ENCODE results near the gene DNPEP. TPM values are rescaled to one million over a fixed set of nuclear protein-coding genes. Genes with fewer than 3 reads are reported as not detected.

The DNPEP gene
- total RNA-seq, 1 experiment from 2014 or later = 76.8 TPM

- DNase-seq (ENCODE audit: low read depth) = no peak
- in situ Hi-C loops (cut with HindIII; ENCODE audit: low pct_unique_long_range_greater_than_20kb, low sequenced_read_pairs) = no loop called here
Observed at GRCh38 chr2:219384083-219384713, 3.5 kb downstream of the DNPEP start.

GRCh38 chr2:219381448-219381847, 6.3 kb downstream of the DNPEP start:
- in situ Hi-C loops (cut with HindIII; ENCODE audit: low pct_unique_long_range_greater_than_20kb, low sequenced_read_pairs) = no loop called here
- no peak for DNase-seq (ENCODE audit: low read depth)

DNA sequence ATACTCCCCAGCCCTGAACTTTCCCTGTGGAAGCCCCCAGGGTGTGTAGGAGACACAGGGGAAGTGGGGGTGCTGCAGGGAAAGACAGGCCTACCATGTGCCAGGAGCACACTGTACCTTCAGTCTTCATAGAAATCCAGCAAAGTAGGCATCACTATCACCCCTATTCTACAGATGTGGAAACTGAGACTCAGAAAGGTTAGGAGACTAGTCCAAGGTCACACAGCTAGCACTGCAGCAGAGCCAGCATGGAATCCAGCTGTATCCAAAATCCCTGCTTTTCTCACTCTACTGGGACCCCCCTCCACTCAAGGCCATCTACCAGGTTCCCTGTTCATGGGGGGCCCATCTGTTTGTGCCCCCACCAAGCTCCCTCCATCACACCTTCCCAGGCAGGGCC, 6.8 kb downstream of the DNPEP start:
- DNase-seq (ENCODE audit: low read depth) = no peak
- in situ Hi-C loops (cut with HindIII; ENCODE audit: low pct_unique_long_range_greater_than_20kb, low sequenced_read_pairs) = no loop called here

DNA sequence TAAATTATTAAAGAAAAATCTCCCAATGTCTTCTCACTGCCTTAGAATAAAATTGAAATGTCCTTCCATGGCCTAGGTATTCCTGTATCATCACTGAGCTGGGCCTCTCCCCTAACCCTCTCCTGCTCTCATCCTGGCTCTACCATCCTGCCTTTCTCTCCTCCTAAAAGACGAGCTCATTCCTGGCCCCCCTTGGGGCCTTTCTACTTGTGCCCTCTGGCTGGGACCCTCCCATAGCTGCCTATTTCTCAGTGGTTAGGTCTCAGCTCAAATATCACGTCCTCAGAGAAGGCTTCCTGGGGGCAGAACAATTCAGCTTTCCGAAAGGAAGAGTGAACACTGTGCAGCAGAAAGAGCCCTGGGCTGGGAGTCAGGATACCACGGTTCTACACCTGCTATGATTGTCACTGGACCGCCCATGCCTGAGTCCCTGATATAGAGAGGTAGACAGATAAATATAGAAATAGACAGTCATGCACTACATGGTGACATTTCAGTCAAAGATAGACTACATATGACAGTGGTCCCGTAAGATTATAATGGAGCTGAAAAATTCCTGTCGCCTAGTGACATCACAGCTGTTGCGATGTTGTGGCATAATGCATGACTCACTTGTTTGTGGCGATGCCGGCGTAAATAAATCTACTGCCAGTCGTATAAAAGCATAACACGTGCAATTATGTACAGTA, 9.4 kb downstream of the DNPEP start:
- no peak for DNase-seq (ENCODE audit: low read depth)
- in situ Hi-C loops (cut with HindIII; ENCODE audit: low pct_unique_long_range_greater_than_20kb, low sequenced_read_pairs) = no loop called here

GRCh38 chr2:219369447-219369861, 18.3 kb downstream of the DNPEP start:
- peak; percentile 55 for DNase-seq (ENCODE audit: low read depth)
- in situ Hi-C loops (cut with HindIII; ENCODE audit: low pct_unique_long_range_greater_than_20kb, low sequenced_read_pairs) = no loop called here

DNA sequence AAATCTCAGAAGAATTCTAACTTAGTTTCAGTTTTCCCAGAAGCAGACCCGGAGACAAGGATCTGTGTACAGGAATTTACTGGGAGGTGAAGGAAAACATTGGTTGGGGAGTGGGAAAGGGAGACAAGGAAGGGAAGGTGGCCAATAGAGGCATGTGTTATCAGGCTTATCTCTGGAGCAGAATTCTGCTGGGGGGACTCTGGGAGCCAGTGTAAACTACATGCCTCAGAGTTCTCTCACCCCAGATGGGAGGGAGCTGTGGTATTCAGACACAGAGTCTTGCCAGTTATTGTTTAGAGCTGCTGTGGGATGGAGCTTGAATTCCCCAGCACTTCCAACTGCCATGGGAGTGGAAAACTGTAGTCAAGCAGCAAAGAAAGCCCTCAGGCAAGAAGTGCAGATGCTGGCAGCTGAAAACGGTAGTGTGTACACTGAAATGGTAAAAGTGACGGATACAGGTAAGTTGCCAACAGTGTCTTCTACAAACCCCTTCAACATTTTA, 19.0 kb downstream of the DNPEP start:
- in situ Hi-C loops (cut with HindIII; ENCODE audit: low pct_unique_long_range_greater_than_20kb, low sequenced_read_pairs) = no loop called here
- peak; percentile 43 for DNase-seq (ENCODE audit: low read depth)

- DNase-seq (ENCODE audit: low read depth) = peak; percentile 47
- in situ Hi-C loops (cut with HindIII; ENCODE audit: low pct_unique_long_range_greater_than_20kb, low sequenced_read_pairs) = no loop called here
Observed at GRCh38 chr2:219362524-219363164, 25.1 kb downstream of the DNPEP start.

DNA sequence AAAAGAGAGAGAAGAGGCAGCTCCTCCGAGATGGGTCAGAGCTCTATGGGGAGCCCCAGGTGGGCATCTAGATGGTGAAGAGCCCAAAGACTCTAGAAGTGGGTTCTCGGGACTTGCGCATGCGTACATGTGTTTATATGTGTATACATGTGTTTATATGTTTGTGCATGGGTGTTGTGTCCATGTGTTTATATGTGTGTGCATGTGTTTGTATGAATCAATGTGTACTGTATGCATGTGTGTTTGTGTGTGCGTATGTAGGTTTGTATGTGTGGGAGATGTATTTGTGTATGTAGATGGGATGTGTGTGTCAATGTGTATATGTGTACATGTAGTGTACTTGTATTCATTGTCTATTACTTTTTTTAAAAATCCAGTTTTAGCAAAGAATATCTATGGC, 25.6 kb downstream of the DNPEP start:
- no peak for DNase-seq (ENCODE audit: low read depth)
- in situ Hi-C loops (cut with HindIII; ENCODE audit: low pct_unique_long_range_greater_than_20kb, low sequenced_read_pairs) = no loop called here

DNA sequence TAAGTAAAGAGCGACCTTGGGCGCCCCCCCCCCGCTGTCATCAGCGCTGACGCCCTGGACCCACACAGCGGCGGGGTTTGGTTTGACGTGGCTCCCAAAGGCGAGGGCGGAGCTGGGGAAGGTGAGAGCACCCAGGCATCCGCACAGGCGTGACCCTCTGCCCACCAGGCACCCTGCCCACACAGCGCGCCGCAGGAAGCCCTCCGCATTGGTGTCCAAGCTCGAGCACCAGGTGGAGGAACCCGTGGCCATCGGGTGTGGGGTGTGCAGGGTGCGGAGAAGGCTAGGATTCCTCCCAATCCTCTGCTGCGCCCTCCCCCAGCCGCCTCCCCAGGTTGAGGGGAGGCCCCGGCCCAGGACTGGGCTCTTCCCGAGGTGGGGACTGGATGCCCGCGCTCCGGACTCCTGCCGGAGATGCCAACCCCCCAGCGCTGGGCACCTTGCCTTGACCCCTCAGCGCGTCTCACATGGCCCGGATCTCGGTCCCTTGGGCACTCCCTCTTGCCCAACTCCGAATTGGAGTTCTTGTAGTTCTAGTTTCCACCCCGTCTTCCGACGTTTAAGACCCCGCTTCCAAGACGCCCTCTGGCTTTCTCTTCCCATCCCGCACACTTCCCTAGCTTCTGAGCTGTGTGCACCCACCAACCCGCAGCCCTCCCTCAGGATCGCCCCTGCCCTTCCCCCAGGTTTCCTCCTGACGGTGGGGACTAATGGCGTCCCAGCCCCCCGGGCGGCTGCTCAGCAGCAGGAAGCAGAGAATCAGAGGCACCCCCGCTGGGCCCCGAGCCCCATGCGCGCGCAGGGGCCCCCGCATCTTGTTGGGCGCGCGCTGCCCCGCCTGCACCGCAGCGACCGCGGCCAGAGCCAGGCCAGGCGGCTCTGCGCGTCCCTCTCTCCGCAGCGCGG, 29.3 kb downstream of the DNPEP start:
- no peak for DNase-seq (ENCODE audit: low read depth)
- in situ Hi-C loops (cut with HindIII; ENCODE audit: low pct_unique_long_range_greater_than_20kb, low sequenced_read_pairs) = no loop called here

DNA sequence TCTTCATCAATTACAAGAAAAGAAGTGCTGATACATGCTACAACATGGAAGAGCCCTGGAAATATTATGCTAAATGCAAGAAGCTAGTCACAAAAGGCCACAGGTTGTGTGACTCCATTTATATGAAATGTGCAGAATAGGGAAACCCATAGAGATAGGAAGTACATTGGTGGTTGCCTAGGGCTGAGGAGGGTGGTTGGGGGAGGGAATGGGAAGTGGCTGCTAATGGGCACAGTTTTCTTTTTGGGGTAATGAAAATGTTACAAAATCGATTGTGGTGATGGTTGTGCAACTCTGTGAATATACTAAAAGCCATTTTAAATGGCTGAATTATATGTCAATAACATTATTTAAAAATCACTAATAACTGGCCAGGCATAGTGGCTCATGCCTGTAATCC, 30.9 kb downstream of the DNPEP start:
- no peak for DNase-seq (ENCODE audit: low read depth)
- in situ Hi-C loops (cut with HindIII; ENCODE audit: low pct_unique_long_range_greater_than_20kb, low sequenced_read_pairs) = no loop called here

DNA sequence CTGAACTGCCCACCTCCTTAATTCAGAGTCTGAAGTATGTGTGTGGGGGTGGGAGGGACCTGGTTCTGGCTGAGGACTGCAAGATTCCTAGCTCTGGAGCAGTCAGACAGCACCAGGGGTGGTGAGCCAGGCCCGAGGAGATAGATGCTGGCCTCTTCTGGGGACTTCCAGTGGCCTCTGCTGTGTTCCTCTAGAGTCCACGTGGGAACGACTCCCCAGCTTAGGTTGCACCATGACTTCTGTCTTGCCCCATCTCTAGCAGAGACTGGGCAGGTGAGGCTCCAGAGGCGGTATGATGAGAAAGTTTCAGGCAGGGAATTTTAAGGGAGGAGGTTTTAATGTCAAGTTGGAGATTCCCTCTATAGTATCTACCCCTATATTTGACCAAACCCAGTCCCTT, 33.1 kb downstream of the DNPEP start:
- in situ Hi-C loops (cut with HindIII; ENCODE audit: low pct_unique_long_range_greater_than_20kb, low sequenced_read_pairs) = no loop called here
- no peak for DNase-seq (ENCODE audit: low read depth)

- no peak for DNase-seq (ENCODE audit: low read depth)
- in situ Hi-C loops (cut with HindIII; ENCODE audit: low pct_unique_long_range_greater_than_20kb, low sequenced_read_pairs) = no loop called here
Observed at GRCh38 chr2:219353129-219353528, 34.6 kb downstream of the DNPEP start.

DNA sequence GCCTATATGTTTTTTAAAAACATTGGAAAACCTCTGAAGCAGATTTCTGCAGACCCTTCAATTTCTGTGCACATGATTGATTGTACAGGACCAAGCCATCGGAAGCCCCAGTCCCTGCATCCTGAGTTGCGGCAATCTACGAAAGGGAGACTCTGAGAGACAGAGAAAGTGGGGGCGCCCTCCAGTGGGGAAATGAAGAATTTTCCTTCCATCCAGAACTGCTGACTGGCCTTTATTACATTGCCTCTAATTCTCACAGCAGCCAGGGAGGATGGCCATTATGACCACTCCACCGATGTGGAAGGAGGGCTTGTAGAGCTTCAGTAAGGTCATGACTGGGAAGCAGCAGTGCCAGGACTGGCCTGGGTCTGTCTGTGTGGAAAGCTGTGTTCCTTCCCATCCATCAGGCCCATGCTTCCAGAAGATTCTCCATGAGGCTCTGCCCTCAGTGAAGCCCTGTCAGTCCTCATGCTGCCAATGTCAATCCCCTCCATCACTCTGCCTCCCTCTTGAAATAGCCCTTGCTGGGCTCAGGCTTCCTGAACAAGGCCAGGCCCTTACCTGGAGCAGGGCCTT, 35.2 kb downstream of the DNPEP start:
- in situ Hi-C loops (cut with HindIII; ENCODE audit: low pct_unique_long_range_greater_than_20kb, low sequenced_read_pairs) = no loop called here
- peak; percentile 23 for DNase-seq (ENCODE audit: low read depth)

- in situ Hi-C loops (cut with HindIII; ENCODE audit: low pct_unique_long_range_greater_than_20kb, low sequenced_read_pairs) = no loop called here
- no peak for DNase-seq (ENCODE audit: low read depth)
Observed at GRCh38 chr2:219350710-219351221, 36.9 kb downstream of the DNPEP start.

DNA sequence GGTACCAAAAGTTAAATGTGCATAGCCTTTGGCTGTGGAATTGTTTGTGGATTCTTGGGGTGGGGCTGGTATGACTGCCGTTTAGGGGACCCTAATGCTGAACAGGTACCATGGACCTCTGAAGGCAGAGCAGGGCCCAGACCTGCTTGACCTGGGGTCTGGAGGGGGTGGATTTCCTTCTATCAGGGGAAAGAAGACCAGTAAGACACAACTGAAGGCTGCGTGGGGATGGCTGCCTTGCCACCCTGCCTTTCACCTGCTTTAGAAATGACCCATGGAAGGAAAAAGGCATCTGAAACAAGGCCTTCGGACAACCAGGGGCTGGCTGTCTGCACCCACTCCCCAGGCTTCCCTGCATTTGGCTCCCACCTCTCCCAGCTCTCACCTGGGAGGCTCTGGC, 37.5 kb downstream of the DNPEP start:
- in situ Hi-C loops (cut with HindIII; ENCODE audit: low pct_unique_long_range_greater_than_20kb, low sequenced_read_pairs) = no loop called here
- no peak for DNase-seq (ENCODE audit: low read depth)

DNA sequence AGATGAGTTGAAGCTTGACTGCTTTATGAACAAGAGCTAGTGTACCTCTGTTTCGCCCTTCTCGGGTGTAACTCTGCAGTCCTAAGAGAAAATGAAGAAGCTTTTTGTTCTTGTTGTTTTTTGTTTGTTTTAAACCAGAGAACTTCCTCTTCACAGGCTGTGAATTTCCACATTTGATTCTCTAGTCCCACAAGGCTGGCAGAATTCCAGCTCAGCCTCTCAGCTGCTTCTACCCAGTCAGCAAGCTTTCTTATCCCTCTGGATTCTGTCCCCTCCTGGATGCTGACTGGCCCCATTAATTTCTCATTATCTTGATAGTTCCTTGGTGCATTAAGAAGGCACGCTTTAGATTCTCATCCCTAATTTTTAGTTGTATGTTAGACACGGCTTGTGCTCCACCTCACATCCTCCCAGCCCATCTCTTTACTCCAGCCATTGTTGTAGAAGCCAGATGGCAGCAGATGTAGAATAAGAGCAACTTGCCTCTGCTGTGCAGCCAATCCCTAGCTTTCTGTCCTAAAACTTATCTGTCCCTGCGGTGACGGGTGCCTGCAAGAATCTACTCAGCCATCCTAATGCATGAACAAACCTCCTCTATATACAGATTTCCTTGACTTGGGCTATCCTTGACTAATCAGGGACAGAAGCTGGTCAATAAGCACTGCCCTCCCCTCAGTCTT, 42.8 kb downstream of the DNPEP start:
- in situ Hi-C loops (cut with HindIII; ENCODE audit: low pct_unique_long_range_greater_than_20kb, low sequenced_read_pairs) = no loop called here

GRCh38 chr2:219335373-219335786, 52.3 kb downstream of the DNPEP start:
- in situ Hi-C loops (cut with HindIII; ENCODE audit: low pct_unique_long_range_greater_than_20kb, low sequenced_read_pairs) = no loop called here
- peak; percentile 19 for DNase-seq (ENCODE audit: low read depth)

More for the DNA sequence above, 42.8 kb downstream of the DNPEP start:
- peak; percentile 35 for DNase-seq (ENCODE audit: low read depth)

Data from Caki2 (cell line).